Endothelial cell of umbilical vein (primary cell): Measurements from ENCODE around the gene RETREG3. TPM values are rescaled to one million over a fixed set of nuclear protein-coding genes. Genes with fewer than 3 reads are reported as not detected.

Experiments
- BruUV-seq: library from RNA; stranded (reverse); fragments of 400-500 nt; replicated peaks from 2 replicates; lab custom pipeline; 2021; lab: Mats Ljungman, UMichigan
- CTCF ChIA-PET: fragments of 300-600, 350-600 bp; sonication (Branson Sonifier 250); formaldehyde crosslinking; loops from one replicate; lab custom pipeline; 2021; ENCODE audit warnings: antibody characterized with exemption, inconsistent platforms; lab: Charles Lee
- POLR2A ChIA-PET: fragments of 300-600, 350-600 bp; sonication (Branson Sonifier 250); formaldehyde crosslinking; loops from one replicate; lab custom pipeline; 2021; ENCODE audit warnings: antibody characterized with exemption, inconsistent platforms; lab: Charles Lee
- DNase-seq: peaks from one replicate; pipeline ENCODE4 v3.0.0-alpha.2; 2011; ENCODE audit warnings: low read depth, low spot score
- FAIRE-seq: peaks from 2 replicates; lab custom pipeline; 2011; peaks lifted over from hg19 to GRCh38; lab: Jason Lieb, UNC
- H2AFZ ChIP-seq: 2 replicates; pipeline ENCODE4 v1.6.0; 2012; ENCODE audit warnings: low read depth, low read length, control low read depth, inconsistent platforms
- H3K27ac ChIP-seq: 2 replicates; pipeline ENCODE4 v1.5.1; 2011; ENCODE audit warnings: low read depth, mild to moderate bottlenecking, control low read depth, low read length, moderate library complexity; ENCODE audit not compliant: insufficient read depth
- H3K27me3 ChIP-seq, 2 experiments: 2 replicates each; pipeline versions ENCODE4 v1.6.0 to v1.6.1; 2011; ENCODE audit warnings: low read length in 2 of 2, mixed read lengths in 1 of 2; ENCODE audit not compliant: control insufficient read depth in 2 of 2, insufficient read depth in 2 of 2
- H3K36me3 ChIP-seq, 2 experiments: 2 replicates in 1 of 2; 3 replicates in 1 of 2; pipeline ENCODE4 v1.5.1; 2011; ENCODE audit warnings: low read length in 2 of 2, mild to moderate bottlenecking in 1 of 2, moderate library complexity in 1 of 2; ENCODE audit not compliant: control insufficient read depth in 2 of 2, insufficient read depth in 2 of 2; ENCODE audit errors: extremely low read depth in 1 of 2
- H3K4me1 ChIP-seq: 3 replicates; pipeline ENCODE4 v1.5.1; 2011; ENCODE audit warnings: mild to moderate bottlenecking, low read length; ENCODE audit not compliant: control insufficient read depth, insufficient read depth; ENCODE audit errors: extremely low read depth
- H3K4me2 ChIP-seq: 2 replicates; pipeline ENCODE4 v1.6.1; 2011; ENCODE audit warnings: low read length, control low read depth, mixed read lengths; ENCODE audit not compliant: insufficient read depth
- H3K4me3 ChIP-seq, 3 experiments: fragments of 200-600 bp in 1 of 3; sonication (generic), shearing (Covaris generic) in 1 of 3; replicated peaks in 1 of 3; 2 replicates each; pipeline ENCODE4 v1.5.1; 2011 to 2016; ENCODE audit warnings: control low read depth in 3 of 3, low read length in 3 of 3, mild to moderate bottlenecking in 2 of 3, inconsistent platforms in 1 of 3, low read depth in 1 of 3, moderate library complexity in 1 of 3; ENCODE audit not compliant: insufficient read depth in 1 of 3
- H3K79me2 ChIP-seq: 2 replicates; pipeline ENCODE4 v1.6.0; 2012; ENCODE audit warnings: low read length, inconsistent platforms; ENCODE audit not compliant: control insufficient read depth, insufficient read depth
- H3K9ac ChIP-seq: replicated peaks from 2 replicates; pipeline ENCODE3; 2011; ENCODE audit warnings: low read length, control low read depth; ENCODE audit not compliant: insufficient read depth; ENCODE audit errors: extremely low read depth
- H3K9me1 ChIP-seq: replicated peaks from 3 replicates; pipeline ENCODE4 v1.6.0; 2011; ENCODE audit warnings: mild to moderate bottlenecking, low read length; ENCODE audit not compliant: control insufficient read depth, insufficient read depth; ENCODE audit errors: extremely low read depth
- H3K9me3 ChIP-seq: replicated peaks from 2 replicates; pipeline ENCODE4 v1.5.1; 2012; ENCODE audit warnings: low read length, inconsistent platforms; ENCODE audit not compliant: control insufficient read depth, insufficient read depth
- H4K20me1 ChIP-seq: replicated peaks from 2 replicates; pipeline ENCODE3; 2011; ENCODE audit warnings: mild to moderate bottlenecking, low read length; ENCODE audit not compliant: control insufficient read depth, insufficient read depth; ENCODE audit errors: extremely low read depth
- EZH2 ChIP-seq: IDR thresholded peaks from 2 replicates; pipeline ENCODE4 v1.6.1; 2012; ENCODE audit warnings: borderline replicate concordance, low read depth, mild to moderate bottlenecking, moderate library complexity, low read length, inconsistent platforms; ENCODE audit not compliant: severe bottlenecking
- FOS ChIP-seq: IDR thresholded peaks from 2 replicates; pipeline ENCODE4 v1.6.1; 2011; ENCODE audit warnings: mild to moderate bottlenecking, low read length, moderate library complexity, borderline replicate concordance; ENCODE audit not compliant: insufficient read depth
- GATA2 ChIP-seq: IDR thresholded peaks from 2 replicates; pipeline ENCODE4 v1.7.0; 2011; ENCODE audit warnings: low read depth, mild to moderate bottlenecking, moderate library complexity, mixed read lengths, low read length; ENCODE audit not compliant: insufficient read length, insufficient read depth
- JUN ChIP-seq: IDR thresholded peaks from 2 replicates; pipeline ENCODE4 v1.6.1; 2011; ENCODE audit warnings: borderline replicate concordance, low read depth; ENCODE audit not compliant: insufficient read length, insufficient read depth
- MYC ChIP-seq: IDR thresholded peaks from one replicate; pipeline ENCODE4 v1.6.1; 2011; ENCODE audit warnings: mild to moderate bottlenecking, low read depth, low read length
- POLR2A ChIP-seq: IDR thresholded peaks from 2 replicates; pipeline ENCODE4 v1.6.1; 2012; ENCODE audit warnings: low read depth, mild to moderate bottlenecking, control low read depth, low read length
- POLR2AphosphoS5 ChIP-seq: IDR thresholded peaks from 2 replicates; pipeline ENCODE4 v1.6.1; 2012; ENCODE audit warnings: low read depth, mild to moderate bottlenecking, control low read depth, low read length, moderate library complexity; ENCODE audit not compliant: insufficient read depth
- dilution Hi-C: fragments of 300-500 bp; cut with MboI; formaldehyde crosslinking; loops from one replicate; pipeline ENCODE4 v1.15.0; 2019; ENCODE audit warnings: low sequenced_read_pairs; ENCODE audit not compliant: extremely low pct_ligation_motif_present
- intact Hi-C: fragments of 100-400 bp; cut with micrococcal nuclease; formaldehyde crosslinking; loops from one replicate; pipeline ENCODE4 v1.10.0; 2022
- polyA plus RNA-seq, 4 experiments: library from polyadenylated mRNA; depleted of rRNA in 3 of 4; stranded (reverse) in 3 of 4; unstranded in 1 of 4; fragments of >200 nt; gene quantifications; 2 replicates each; pipeline versions ENCODE4 v1.2.1 to v1.2.3, GENCODE V29; 2011 to 2012; ENCODE audit warnings: missing spikeins in 1 of 4
- total RNA-seq: library from RNA; stranded (reverse); gene quantifications from 2 replicates; pipeline ENCODE4 v1.2.3, GENCODE V29; 2021
- TF ChIP-seq, protein P1 (sequence below), 2 donors: IDR thresholded peaks; 1 replicate in 1 of 2; 2 replicates in 1 of 2; pipeline ENCODE4 v1.5.1; 2011; ENCODE audit warnings: low read length in 2 of 2, mild to moderate bottlenecking in 2 of 2, moderate library complexity in 2 of 2, control low read depth in 1 of 2, inconsistent platforms in 1 of 2, low read depth in 1 of 2; ENCODE audit not compliant: insufficient read depth in 1 of 2; ENCODE audit errors: extremely low read depth in 1 of 2
- TF ChIP-seq, protein P2 (sequence below): IDR thresholded peaks from 2 replicates; pipeline ENCODE4 v1.6.1; 2011; ENCODE audit not compliant: insufficient read depth, insufficient read length

RETREG3 gene
- total and polyA plus RNA-seq, 2 donors (not counting 3 experiments of a cell fraction or from before 2014, with no cell fraction given), result 36.2 to 53.4 TPM

- DNase-seq (no peak), FAIRE-seq (no peak)
- ChIA-PET POLR2A (no interaction called here), CTCF (interaction anchor here (2.1 kb wide), 1 partner anchor 14 kb away, joined by 9 read pairs; the partner anchor contains the start of gene PSMC3IP)
- dilution Hi-C loops, result no loop called here
- peaks cover 34% of the 10 kb centered on the region for H3K79me2 ChIP-seq
- no peaks in the 10 kb centered on the region for H3K9me3 ChIP-seq
- no peak overlapping the region for H3K4me2 ChIP-seq
- peaks cover 6 to 24% of the 10 kb centered on the region in 2 experiments for H3K36me3 ChIP-seq
- no peaks in the 10 kb centered on the region for H4K20me1 ChIP-seq
- no peak overlapping the region for H3K4me3 ChIP-seq
- H3K9ac ChIP-seq, result no peak overlapping the region
- H3K27ac ChIP-seq, result no peak overlapping the region
- no peaks in the 10 kb centered on the region for H3K9me1 ChIP-seq
- no peaks in the 10 kb centered on the region for H3K27me3 ChIP-seq
- BruUV-seq, result no TSS peak
- TF ChIP-seq POLR2A, result no peak
- TF ChIP-seq MYC, result no peak
- TF ChIP-seq POLR2AphosphoS5, result no peak
- TF ChIP-seq EZH2, result no peak
- TF ChIP-seq, protein P1, sequence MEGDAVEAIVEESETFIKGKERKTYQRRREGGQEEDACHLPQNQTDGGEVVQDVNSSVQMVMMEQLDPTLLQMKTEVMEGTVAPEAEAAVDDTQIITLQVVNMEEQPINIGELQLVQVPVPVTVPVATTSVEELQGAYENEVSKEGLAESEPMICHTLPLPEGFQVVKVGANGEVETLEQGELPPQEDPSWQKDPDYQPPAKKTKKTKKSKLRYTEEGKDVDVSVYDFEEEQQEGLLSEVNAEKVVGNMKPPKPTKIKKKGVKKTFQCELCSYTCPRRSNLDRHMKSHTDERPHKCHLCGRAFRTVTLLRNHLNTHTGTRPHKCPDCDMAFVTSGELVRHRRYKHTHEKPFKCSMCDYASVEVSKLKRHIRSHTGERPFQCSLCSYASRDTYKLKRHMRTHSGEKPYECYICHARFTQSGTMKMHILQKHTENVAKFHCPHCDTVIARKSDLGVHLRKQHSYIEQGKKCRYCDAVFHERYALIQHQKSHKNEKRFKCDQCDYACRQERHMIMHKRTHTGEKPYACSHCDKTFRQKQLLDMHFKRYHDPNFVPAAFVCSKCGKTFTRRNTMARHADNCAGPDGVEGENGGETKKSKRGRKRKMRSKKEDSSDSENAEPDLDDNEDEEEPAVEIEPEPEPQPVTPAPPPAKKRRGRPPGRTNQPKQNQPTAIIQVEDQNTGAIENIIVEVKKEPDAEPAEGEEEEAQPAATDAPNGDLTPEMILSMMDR (IDR thresholded peaks at IDR 0.05; ENCODE audit: extremely low read depth in 1 of 2, insufficient read depth in 1 of 2, low read depth in 1 of 2, low read length in 2 of 2), result no peak
- no peak for TF ChIP-seq JUN
- no peak for TF ChIP-seq GATA2
- TF ChIP-seq, protein P2, sequence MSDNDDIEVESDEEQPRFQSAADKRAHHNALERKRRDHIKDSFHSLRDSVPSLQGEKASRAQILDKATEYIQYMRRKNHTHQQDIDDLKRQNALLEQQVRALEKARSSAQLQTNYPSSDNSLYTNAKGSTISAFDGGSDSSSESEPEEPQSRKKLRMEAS, result no peak
- no peak for TF ChIP-seq FOS
- intact Hi-C loops, result no loop called here
- peaks cover 27% of the 10 kb centered on the region for H3K4me1 ChIP-seq
- H2AFZ ChIP-seq, result no peak overlapping the region
Measured at GRCh38 chr17:42563950-42564349, 45.2 kb downstream of the RETREG3 start.
